ENCODE measurements around the gene SLC8A3. TPM values are rescaled to one million over a fixed set of nuclear protein-coding genes. Genes with fewer than 3 reads are reported as not detected.

SLC8A3 gene
- polyA plus RNA-seq (2013, experiment 1 of 2), result not detected
- polyA plus RNA-seq (2013, experiment 2 of 2), result not detected

- no peak within 1 kb of the TSS for H2AFZ ChIP-seq (ENCODE audit: low read depth, low read length)
- no peaks in the 10 kb centered on the region for H3K9me3 ChIP-seq (ENCODE audit: control insufficient read depth, low read length)
- peak within 1 kb of the TSS; percentile 48 to 74 for H3K4me3 ChIP-seq (ENCODE audit: insufficient read depth in 1 of 2, low read depth in 1 of 2, low read length in 2 of 2)
- no peak within 1 kb of the TSS for H2BK15ac ChIP-seq (ENCODE audit: low read depth, poor library complexity, severe bottlenecking)
- peak; percentile 29 for DNase-seq
- H4K91ac ChIP-seq (ENCODE audit: low read length), result no peak within 1 kb of the TSS
- no peak within 1 kb of the TSS for H2AK5ac ChIP-seq (ENCODE audit: low read length, severe bottlenecking)
- no peak within 1 kb of the TSS for H3K4ac ChIP-seq (ENCODE audit: low read depth in 1 of 2, low read length in 2 of 2)
- no peak within 1 kb of the TSS for H3K9ac ChIP-seq (ENCODE audit: low read length)
- H3K27me3 ChIP-seq (ENCODE audit: control insufficient read depth in 1 of 2, insufficient read depth in 1 of 2, low read length in 2 of 2), result peaks cover 47 to 57% of the 10 kb centered on the region in 2 experiments
- H3K18ac ChIP-seq (ENCODE audit: low read depth in 1 of 2, low read length in 2 of 2), result no peak within 1 kb of the TSS
- no peak within 1 kb of the TSS for H3K23ac ChIP-seq (ENCODE audit: low read length in 2 of 2)
- H3K14ac ChIP-seq (ENCODE audit: low read length in 2 of 2), result no peak within 1 kb of the TSS
- no peaks in the 10 kb centered on the region for H3K79me1 ChIP-seq (replicated peaks; ENCODE audit: low read length, poor library complexity, severe bottlenecking)
- no peak within 1 kb of the TSS for H4K8ac ChIP-seq (ENCODE audit: low read length)
- H2BK5ac ChIP-seq (ENCODE audit: low read depth, low read length, poor library complexity, severe bottlenecking), result no peak within 1 kb of the TSS
- H2BK120ac ChIP-seq (ENCODE audit: low read depth, low read length), result no peak within 1 kb of the TSS
- WGBS, result under 1% methylated on average over 73 of the region's 83 CpGs
- peaks cover 22% of the 10 kb centered on the region for H3K4me1 ChIP-seq (ENCODE audit: control insufficient read depth, insufficient read depth, low read depth, low read length)
- H3K4me2 ChIP-seq (ENCODE audit: low read length, poor library complexity, severe bottlenecking), result peak within 1 kb of the TSS; percentile 98
- no peak within 1 kb of the TSS for H2BK12ac ChIP-seq (ENCODE audit: low read length in 2 of 2)
- no peak within 1 kb of the TSS for H3K27ac ChIP-seq (ENCODE audit: low read length, poor library complexity, severe bottlenecking)
- H3K36me3 ChIP-seq (ENCODE audit: control insufficient read depth in 1 of 2, insufficient read depth in 2 of 2, low read depth in 1 of 2, low read length in 2 of 2), result no peaks in the 10 kb centered on the region
These were observed at the start of gene SLC8A3 for GRCh38 chr14:70188659-70189455. Gene SLC8A3, minus strand, starts transcription at chr14:70188951. Its CDS starts 20,529 bp downstream, at chr14:70168422.

- no peak overlapping the region for H3K14ac ChIP-seq (ENCODE audit: low read length in 2 of 2)
- no peaks in the 10 kb centered on the region for H3K27me3 ChIP-seq (ENCODE audit: control insufficient read depth in 1 of 2, insufficient read depth in 1 of 2, low read length in 2 of 2)
- no peak overlapping the region for H2BK15ac ChIP-seq (ENCODE audit: low read depth, poor library complexity, severe bottlenecking)
- no peak overlapping the region for H4K8ac ChIP-seq (ENCODE audit: low read length)
- H3K23ac ChIP-seq (ENCODE audit: low read length in 2 of 2), result no peak overlapping the region
- no peak overlapping the region for H3K9ac ChIP-seq (ENCODE audit: low read length)
- no peak overlapping the region for H2AK5ac ChIP-seq (ENCODE audit: low read length, severe bottlenecking)
- no peak overlapping the region for H3K4ac ChIP-seq (ENCODE audit: low read depth in 1 of 2, low read length in 2 of 2)
- H2BK12ac ChIP-seq (ENCODE audit: low read length in 2 of 2), result no peak overlapping the region
- no peaks in the 10 kb centered on the region for H3K36me3 ChIP-seq (ENCODE audit: control insufficient read depth in 1 of 2, insufficient read depth in 2 of 2, low read depth in 1 of 2, low read length in 2 of 2)
- H2AFZ ChIP-seq (ENCODE audit: low read depth, low read length), result no peak overlapping the region
- no peak overlapping the region for H2BK5ac ChIP-seq (ENCODE audit: low read depth, low read length, poor library complexity, severe bottlenecking)
- H3K18ac ChIP-seq (ENCODE audit: low read depth in 1 of 2, low read length in 2 of 2), result no peak overlapping the region
- H3K4me3 ChIP-seq (ENCODE audit: insufficient read depth in 1 of 2, low read depth in 1 of 2, low read length in 2 of 2), result no peak overlapping the region
- H2BK120ac ChIP-seq (ENCODE audit: low read depth, low read length), result no peak overlapping the region
- no peak overlapping the region for H3K4me2 ChIP-seq (ENCODE audit: low read length, poor library complexity, severe bottlenecking)
- H3K4me1 ChIP-seq (ENCODE audit: control insufficient read depth, insufficient read depth, low read depth, low read length), result no peaks in the 10 kb centered on the region
- no peak overlapping the region for H4K91ac ChIP-seq (ENCODE audit: low read length)
- no peak overlapping the region for H3K27ac ChIP-seq (ENCODE audit: low read length, poor library complexity, severe bottlenecking)
- DNase-seq, result no peak
- no peaks in the 10 kb centered on the region for H3K79me1 ChIP-seq (replicated peaks; ENCODE audit: low read length, poor library complexity, severe bottlenecking)
- WGBS, result 82% methylated on average over 3 of the region's 3 CpGs
- H3K9me3 ChIP-seq (ENCODE audit: control insufficient read depth, low read length), result no peaks in the 10 kb centered on the region
These were observed 49.0 kb upstream of the SLC8A3 start for GRCh38 chr14:70237710-70238109.

- Histone ChIP-seq H3K27ac (ENCODE audit: low read length, poor library complexity, severe bottlenecking) (no peak overlapping the region), H3K4me2 (ENCODE audit: low read length, poor library complexity, severe bottlenecking) (no peak overlapping the region), H3K9me3 (ENCODE audit: control insufficient read depth, low read length) (no peaks in the 10 kb centered on the region), H3K36me3 (ENCODE audit: control insufficient read depth in 1 of 2, insufficient read depth in 2 of 2, low read depth in 1 of 2, low read length in 2 of 2) (no peaks in the 10 kb centered on the region), H3K9ac (ENCODE audit: low read length) (no peak overlapping the region), H3K4ac (ENCODE audit: low read depth in 1 of 2, low read length in 2 of 2) (no peak overlapping the region), H2BK120ac (ENCODE audit: low read depth, low read length) (no peak overlapping the region), H2BK5ac (ENCODE audit: low read depth, low read length, poor library complexity, severe bottlenecking) (no peak overlapping the region), H3K18ac (ENCODE audit: low read depth in 1 of 2, low read length in 2 of 2) (no peak overlapping the region), H3K4me3 (ENCODE audit: insufficient read depth in 1 of 2, low read depth in 1 of 2, low read length in 2 of 2) (no peak overlapping the region), H3K27me3 (ENCODE audit: control insufficient read depth in 1 of 2, insufficient read depth in 1 of 2, low read length in 2 of 2) (no peaks in the 10 kb centered on the region), H3K14ac (ENCODE audit: low read length in 2 of 2) (no peak overlapping the region), H3K4me1 (ENCODE audit: control insufficient read depth, insufficient read depth, low read depth, low read length) (no peaks in the 10 kb centered on the region), H2BK12ac (ENCODE audit: low read length in 2 of 2) (no peak overlapping the region), H3K23ac (ENCODE audit: low read length in 2 of 2) (no peak overlapping the region), H4K91ac (ENCODE audit: low read length) (peak overlapping the region; percentile 7), H4K8ac (ENCODE audit: low read length) (no peak overlapping the region), H2AK5ac (ENCODE audit: low read length, severe bottlenecking) (no peak overlapping the region), H2AFZ (ENCODE audit: low read depth, low read length) (no peak overlapping the region), H2BK15ac (ENCODE audit: low read depth, poor library complexity, severe bottlenecking) (no peak overlapping the region), H3K79me1 (replicated peaks; ENCODE audit: low read length, poor library complexity, severe bottlenecking) (no peaks in the 10 kb centered on the region)
- WGBS, result 89% methylated on average over 60 of the region's 61 CpGs
- DNase-seq, result no peak
These were observed 45.6 kb upstream of the SLC8A3 start for GRCh38 chr14:70234066-70234950.
